ENCODE results near the gene FAM114A1. TPM values are rescaled to one million over a fixed set of nuclear protein-coding genes. Genes with fewer than 3 reads are reported as not detected.

FAM114A1 gene
- total RNA-seq, 1 donor = 378 TPM

GRCh38 chr4:38917481-38918025 is 49.9 kb downstream of the FAM114A1 start:
- TF ChIP-seq CTCF (IDR thresholded peaks at IDR 0.05; ENCODE audit: insufficient read depth, low read length) = no peak
- no peak overlapping the region for H3K4me3 ChIP-seq (ENCODE audit: low read depth, low read length)
- DNase-seq (ENCODE audit: low read depth) = no peak

- DNase-seq (ENCODE audit: low read depth) = no peak
- H3K4me3 ChIP-seq (ENCODE audit: low read depth, low read length) = no peak overlapping the region
- no peak for TF ChIP-seq CTCF (IDR thresholded peaks at IDR 0.05; ENCODE audit: insufficient read depth, low read length)
Observed at GRCh38 chr4:38919494-38919893, 51.9 kb downstream of the FAM114A1 start.

GRCh38 chr4:38920186-38920585 is 52.6 kb downstream of the FAM114A1 start:
- no peak overlapping the region for H3K4me3 ChIP-seq (ENCODE audit: low read depth, low read length)
- peak; percentile 27 for DNase-seq (ENCODE audit: low read depth)
- no peak for TF ChIP-seq CTCF (IDR thresholded peaks at IDR 0.05; ENCODE audit: insufficient read depth, low read length)

- DNase-seq (ENCODE audit: low read depth) = no peak
- TF ChIP-seq CTCF (IDR thresholded peaks at IDR 0.05; ENCODE audit: insufficient read depth, low read length) = no peak
- H3K4me3 ChIP-seq (ENCODE audit: low read depth, low read length) = no peak overlapping the region
Observed at GRCh38 chr4:38920677-38921076, 53.1 kb downstream of the FAM114A1 start.

- DNase-seq (ENCODE audit: low read depth) = no peak
- H3K4me3 ChIP-seq (ENCODE audit: low read depth, low read length) = no peak overlapping the region
Observed at GRCh38 chr4:38921151-38921550, 53.5 kb downstream of the FAM114A1 start.

GRCh38 chr4:38923746-38924145 is 56.1 kb downstream of the FAM114A1 start:
- no peak overlapping the region for H3K4me3 ChIP-seq (ENCODE audit: low read depth, low read length)
- TF ChIP-seq CTCF (IDR thresholded peaks at IDR 0.05; ENCODE audit: insufficient read depth, low read length) = no peak
- DNase-seq (ENCODE audit: low read depth) = no peak

More at GRCh38 chr4:38921151-38921550, 53.5 kb downstream of the FAM114A1 start:
- no peak for TF ChIP-seq CTCF (IDR thresholded peaks at IDR 0.05; ENCODE audit: insufficient read depth, low read length)

- TF ChIP-seq CTCF (IDR thresholded peaks at IDR 0.05; ENCODE audit: insufficient read depth, low read length) = no peak
- no peak overlapping the region for H3K4me3 ChIP-seq (ENCODE audit: low read depth, low read length)
Observed at GRCh38 chr4:38924353-38924752, 56.7 kb downstream of the FAM114A1 start.

More at GRCh38 chr4:38924353-38924752, 56.7 kb downstream of the FAM114A1 start:
- DNase-seq (ENCODE audit: low read depth) = no peak
